HepG2 (cell line): ENCODE measurements around the gene SLC25A47. TPM values are rescaled to one million over a fixed set of nuclear protein-coding genes. Genes with fewer than 3 reads are reported as not detected.

ENCODE experiments used
- ATAC-seq: fragments of 200-7000 bp; cut with Tn5 transposase; 3 replicates; pipeline ENCODE4 v1.9.1; 2020; ENCODE audit warnings: mild to moderate bottlenecking, moderate library complexity
- BruUV-seq: library from RNA; stranded (reverse); fragments of 400-500 nt; replicated peaks from 2 replicates; lab custom pipeline; 2021; lab: Mats Ljungman, UMichigan
- CTCF ChIA-PET: fragments of 300-600 bp; formaldehyde crosslinking; extraction: SDS; loops from one replicate; lab custom pipeline; 2021; ENCODE audit warnings: low total read pairs, inconsistent platforms, low intra/inter-chr PET ratio; lab: Yijun Ruan, JAX
- POLR2A ChIA-PET: fragments of 350-600 bp; sonication (Branson Sonifier 250); formaldehyde crosslinking; loops from one replicate; lab custom pipeline; 2020; ENCODE audit warnings: antibody characterized with exemption, inconsistent platforms; lab: Yijun Ruan, JAX
- DNase-seq: peaks from one replicate; pipeline ENCODE4 v3.0.0-alpha.2; 2015; ENCODE audit warnings: low spot score
- FAIRE-seq: peaks from 3 replicates; lab custom pipeline; 2011; peaks lifted over from hg19 to GRCh38; lab: Jason Lieb, UNC
- H2AFZ ChIP-seq: one replicate; pipeline ENCODE4 v1.6.1; 2011; ENCODE audit warnings: low read length, inconsistent platforms
- H3K27ac ChIP-seq: fragments of 300-600 bp; 3 replicates; pipeline ENCODE4 v1.8.0; 2011; ENCODE audit warnings: mixed run types, mild to moderate bottlenecking, mixed read lengths, low read length, inconsistent platforms; ENCODE audit not compliant: insufficient read depth; ENCODE audit errors: extremely low read length
- H3K27me3 ChIP-seq, 2 experiments: fragments of 200-600 bp in 1 of 2; 2 replicates in 1 of 2; 3 replicates in 1 of 2; pipeline versions ENCODE4 v1.6.0 to v1.8.0; 2011; ENCODE audit warnings: low read length in 2 of 2, mild to moderate bottlenecking in 2 of 2, moderate library complexity in 2 of 2, inconsistent platforms in 1 of 2; ENCODE audit not compliant: insufficient read depth in 2 of 2, control insufficient read depth in 1 of 2
- H3K36me3 ChIP-seq, 2 experiments: fragments of 200-600 bp in 1 of 2; replicated peaks in 1 of 2; 2 replicates in 1 of 2; 3 replicates in 1 of 2; pipeline versions ENCODE4 v1.5.1 to v1.8.0; 2011; ENCODE audit warnings: low read length in 2 of 2, inconsistent platforms in 1 of 2; ENCODE audit not compliant: insufficient read depth in 2 of 2, control insufficient read depth in 1 of 2
- H3K4me1 ChIP-seq: 2 replicates; pipeline ENCODE4 v1.5.1; 2012; ENCODE audit warnings: low read length, inconsistent platforms; ENCODE audit not compliant: insufficient read depth
- H3K4me2 ChIP-seq: 2 replicates; pipeline ENCODE4 v1.6.0; 2011; ENCODE audit warnings: low read depth, low read length, inconsistent platforms
- H3K4me3 ChIP-seq, 3 experiments: fragments of 200-600 bp in 1 of 3; sonication (generic), shearing (Covaris generic) in 1 of 3; replicated peaks in 1 of 3; 2 replicates each; pipeline ENCODE4 v1.5.1; 2011 to 2016; ENCODE audit warnings: low read length in 3 of 3, inconsistent platforms in 2 of 3, low read depth in 2 of 3, mild to moderate bottlenecking in 2 of 3, control low read depth in 1 of 3, mixed read lengths in 1 of 3; ENCODE audit not compliant: insufficient read depth in 1 of 3
- H3K79me2 ChIP-seq: one replicate; pipeline ENCODE4 v1.6.1; 2011; ENCODE audit warnings: low read length, inconsistent platforms; ENCODE audit not compliant: insufficient read depth
- H3K9ac ChIP-seq: 2 replicates; pipeline ENCODE4 v1.6.0; 2011; ENCODE audit warnings: mild to moderate bottlenecking, low read depth, low read length, inconsistent platforms; ENCODE audit not compliant: insufficient read depth
- H3K9me3 ChIP-seq: 2 replicates; pipeline ENCODE4 v1.5.1; 2012; ENCODE audit warnings: mild to moderate bottlenecking, low read length
- H4K20me1 ChIP-seq: 2 replicates; pipeline ENCODE4 v1.6.0; 2011; ENCODE audit warnings: inconsistent platforms, mild to moderate bottlenecking, low read length, moderate library complexity; ENCODE audit not compliant: insufficient read depth
- ARID4A ChIP-seq: sonication (generic); formaldehyde crosslinking; IDR thresholded peaks from 2 replicates; pipeline ENCODE4 v1.5.0; 2020; ENCODE audit warnings: mild to moderate bottlenecking, missing genetic modification reagents, borderline replicate concordance
- CTCF ChIP-seq: sonication (generic); formaldehyde crosslinking; IDR thresholded peaks from 2 replicates; pipeline ENCODE4 v1.5.0; 2020; ENCODE audit warnings: mild to moderate bottlenecking, missing genetic modification reagents, moderate library complexity
- DRAP1 ChIP-seq: IDR thresholded peaks from 2 replicates; pipeline ENCODE4 v1.6.1; 2016; ENCODE audit warnings: missing genetic modification reagents, missing compliant biosample characterization
- HNRNPL ChIP-seq: fragments of 200-400 bp; formaldehyde crosslinking; IDR thresholded peaks from 2 replicates; pipeline ENCODE4 v1.6.1; 2017; ENCODE audit warnings: mild to moderate bottlenecking, low read depth, low read length
- SP5 ChIP-seq: IDR thresholded peaks from 2 replicates; pipeline ENCODE4 v1.6.1; 2016; ENCODE audit warnings: low read depth, borderline replicate concordance
- ZFY ChIP-seq: sonication (generic); formaldehyde crosslinking; IDR thresholded peaks from 2 replicates; pipeline ENCODE4 v1.4.0; 2020; ENCODE audit warnings: missing genetic modification reagents
- ZHX1 ChIP-seq: sonication (generic); formaldehyde crosslinking; IDR thresholded peaks from 2 replicates; pipeline ENCODE4 v1.8.1; 2022; ENCODE audit warnings: low read depth, mild to moderate bottlenecking, missing genetic modification reagents
- ZNF704 ChIP-seq: sonication (generic); formaldehyde crosslinking; IDR thresholded peaks from 2 replicates; pipeline ENCODE4 v1.8.1; 2023; ENCODE audit warnings: mild to moderate bottlenecking, inconsistent platforms, moderate library complexity, missing genetic modification reagents, borderline replicate concordance
- WGBS: methylation state at CpG from one replicate; pipeline ENCODE4 v1.1.6; 2017; ENCODE audit warnings: low lambda C conversion rate; 5-methylcytosine and 5-hydroxymethylcytosine counted together
- in situ Hi-C: cut with HindIII; loops from 2 replicates; pipeline ENCODE4 v1.10.0; 2017; ENCODE audit warnings: low pct_unique_long_range_greater_than_20kb; ENCODE audit not compliant: extremely low pct_ligation_motif_present
- intact Hi-C: fragments of 100-400 bp; cut with micrococcal nuclease; formaldehyde crosslinking; loops from one replicate; pipeline ENCODE4 v1.10.0; 2022; ENCODE audit not compliant: unreplicated experiment
- polyA plus RNA-seq, 8 experiments: library from polyadenylated mRNA; depleted of rRNA in 3 of 8; stranded (reverse) in 7 of 8; unstranded in 1 of 8; fragments of >200 nt; fragmentation: Illumina TruSeq in 4 of 8; extraction: Trizol in 4 of 8; gene quantifications; 2 replicates each; pipeline versions ENCODE4 v1.2.1 to v1.2.3, GENCODE V29; 2011 to 2016; ENCODE audit warnings: low read depth in 4 of 8, missing spikeins in 1 of 8, mixed read lengths in 1 of 8; ENCODE audit not compliant: insufficient read depth in 1 of 8
- total RNA-seq, 5 experiments: library from RNA; depleted of rRNA; stranded (reverse); fragments of >200 nt; fragmentation: Illumina TruSeq; extraction: Trizol; gene quantifications; 2 replicates each; pipeline ENCODE4 v1.2.3, GENCODE V29; 2016; ENCODE audit warnings: low read depth in 1 of 5

SLC25A47 gene
- total and polyA plus RNA-seq, 2 of the 13 experiments (the other 11 are each of a cell fraction or from before 2014, with no cell fraction given): 1.0 to 1.7 TPM

GRCh38 chr14:100303925-100304324, 19.2 kb upstream of the SLC25A47 start (continued):
- no peak for TF ChIP-seq ARID4A
- TF ChIP-seq DRAP1 (CRISPR knock-in tag): no peak

GRCh38 chr14:100304825-100305323, 18.3 kb upstream of the SLC25A47 start:
- 21% methylated on average over 20 of the region's 23 CpGs for WGBS
- TSS peak; percentile 36 for BruUV-seq

More at GRCh38 chr14:100304825-100305323, 18.3 kb upstream of the SLC25A47 start:
- no peak overlapping the region for H2AFZ ChIP-seq
- H3K79me2 ChIP-seq: no peaks in the 10 kb centered on the region
- no peak overlapping the region for H3K9ac ChIP-seq
- intact Hi-C loops (loop anchor here (2.0 kb wide), 1 partner anchor 14 kb away; no protein-coding TSS in a partner anchor), in situ Hi-C loops (loop anchor here (5.0 kb wide), 1 partner anchor 72 kb away; the partner anchor contains the start of gene WDR25)
- no peaks in the 10 kb centered on the region; the same call in 1 of the 2 replicates for H4K20me1 ChIP-seq
- H3K36me3 ChIP-seq: no peaks in the 10 kb centered on the region
- H3K27ac ChIP-seq: no peak overlapping the region
- H3K4me2 ChIP-seq: peak overlapping the region; percentile 83
- no peaks in the 10 kb centered on the region; a peak in 2 of 5 replicates for H3K27me3 ChIP-seq
- no peaks in the 10 kb centered on the region for H3K9me3 ChIP-seq
- no peak for ATAC-seq
- 0 out of 2 replicates have a peak, but pooled peaks have one; percentile 16 for TF ChIP-seq ZNF704
- TF ChIP-seq SP5 (CRISPR knock-in tag): 0 out of 2 replicates have a peak, but pooled peaks have one; percentile 44
- TF ChIP-seq HNRNPL: peak; percentile 38; the same call in 1 of the 2 replicates
- TF ChIP-seq ZFY (CRISPR knock-in tag): 0 out of 2 replicates have a peak, but pooled peaks have one; percentile 24
- 0 out of 2 replicates have a peak, but pooled peaks have one; percentile 6 for TF ChIP-seq ZHX1 (CRISPR knock-in tag)
- TF ChIP-seq CTCF (CRISPR knock-in tag): no peak
- TF ChIP-seq, all 625 proteins: peak for 5
- Histone ChIP-seq H3K4me1 (peaks cover 44% of the 10 kb centered on the region), H3K4me3 (peak overlapping the region; percentile 64 to 81 (median 72))
- FAIRE-seq (peak; percentile 39), DNase-seq (no peak)
- POLR2A ChIA-PET: interaction anchor here (0.6 to 1.3 kb wide), 2 partner anchors 9 to 14 kb away, joined by 3 to 7 read pairs; no protein-coding TSS in a partner anchor
- CTCF ChIA-PET: no interaction called here
